HG03025 (cell line): ENCODE results near the gene PDXDC1.
"Not testable (repeated sequence)": the region's sequence is repeated elsewhere in the genome, so short reads cannot be mapped to it uniquely, and the experiment has no call there.

Experiments used
- ATAC-seq: cut with Tn5 transposase; IDR thresholded peaks from one replicate; pipeline ENCODE4 v1.9.1; 2021; ENCODE audit warnings: mild to moderate bottlenecking, moderate library complexity; ENCODE audit not compliant: unreplicated experiment, low FRiP score

Gene PDXDC1

DNA sequence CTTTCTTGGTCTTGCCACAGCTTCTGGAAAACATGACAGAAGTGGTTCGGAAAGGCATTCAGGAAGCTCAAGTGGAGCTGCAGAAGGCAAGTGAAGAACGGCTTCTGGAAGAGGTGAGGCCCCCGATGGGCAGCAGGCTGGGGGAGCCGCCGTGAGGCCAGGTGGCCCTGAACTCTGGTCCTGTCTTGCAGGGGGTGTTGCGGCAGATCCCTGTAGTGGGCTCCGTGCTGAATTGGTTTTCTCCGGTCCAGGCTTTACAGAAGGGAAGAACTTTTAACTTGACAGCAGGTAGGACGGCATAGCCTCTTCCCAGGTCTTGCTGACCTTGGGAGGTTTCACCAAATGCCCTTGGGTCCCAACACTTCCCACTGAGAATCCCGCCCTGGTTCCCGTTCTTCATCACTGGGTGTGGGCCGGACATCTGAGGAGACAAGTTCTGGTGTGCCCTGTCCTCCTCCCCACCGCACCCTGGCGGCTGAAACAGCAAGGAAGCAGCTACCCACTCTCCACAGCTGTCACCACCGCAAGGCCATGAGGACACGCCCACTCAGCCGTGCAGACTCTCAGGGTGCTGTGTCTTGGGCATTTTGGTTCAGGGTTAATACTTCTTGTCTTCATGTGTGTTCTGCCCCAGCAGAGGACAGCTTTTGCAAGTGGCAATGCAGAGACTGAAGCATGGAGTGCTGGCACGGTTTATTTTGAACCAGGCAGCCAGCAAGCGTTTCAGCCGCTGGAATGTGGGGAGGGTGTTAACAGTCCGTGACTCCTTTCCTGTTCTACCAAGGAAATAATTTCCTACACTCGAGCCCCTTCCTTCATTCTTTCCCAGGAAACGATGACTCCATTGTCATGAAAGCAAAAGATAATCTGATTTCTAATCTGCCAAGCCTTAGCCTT is 59.7 kb downstream of the PDXDC1 start:
- no peak for ATAC-seq

DNA sequence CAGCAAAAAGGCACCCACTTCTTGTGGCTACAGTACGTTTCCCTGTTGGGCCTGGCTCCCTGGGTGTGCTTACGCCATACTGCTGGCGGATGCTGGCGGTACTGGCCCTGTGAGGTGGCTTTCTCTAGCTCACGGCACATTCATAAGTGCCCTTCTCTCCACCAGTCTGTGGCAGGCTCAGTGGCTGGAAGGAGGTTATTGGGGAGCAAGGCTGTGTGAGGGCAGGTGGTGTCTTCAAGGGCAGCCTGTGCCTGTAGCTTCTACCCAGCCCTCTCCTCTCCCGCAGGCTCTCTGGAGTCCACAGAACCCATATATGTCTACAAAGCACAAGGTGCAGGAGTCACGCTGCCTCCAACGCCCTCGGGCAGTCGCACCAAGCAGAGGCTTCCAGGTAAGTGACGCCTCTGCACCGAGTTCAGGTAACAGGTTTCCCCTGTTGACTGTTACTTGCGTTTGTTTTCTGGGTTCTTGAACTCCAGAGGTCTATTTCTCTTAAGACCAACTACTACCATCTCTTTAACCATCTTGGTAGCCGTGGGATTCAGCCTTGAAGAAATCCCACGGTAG is 60.4 kb downstream of the PDXDC1 start:
- no peak for ATAC-seq

DNA sequence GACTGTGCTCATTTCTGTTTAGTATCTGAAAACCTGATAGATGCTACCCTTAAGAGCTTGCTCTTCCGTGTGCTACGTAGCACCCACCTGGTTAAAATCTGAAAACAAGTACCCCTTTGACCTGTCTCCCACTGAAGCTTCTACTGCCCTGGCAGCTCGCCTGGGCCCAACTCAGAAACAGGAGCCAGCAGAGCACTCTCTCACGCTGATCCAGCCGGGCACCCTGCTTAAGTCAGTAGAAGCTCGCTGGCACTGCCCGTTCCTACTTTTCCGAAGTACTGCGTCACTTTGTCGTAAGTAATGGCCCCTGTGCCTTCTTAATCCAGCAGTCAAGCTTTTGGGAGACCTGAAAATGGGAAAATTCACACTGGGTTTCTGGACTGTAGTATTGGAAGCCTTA is 62.2 kb downstream of the PDXDC1 start:
- ATAC-seq: no peak

DNA sequence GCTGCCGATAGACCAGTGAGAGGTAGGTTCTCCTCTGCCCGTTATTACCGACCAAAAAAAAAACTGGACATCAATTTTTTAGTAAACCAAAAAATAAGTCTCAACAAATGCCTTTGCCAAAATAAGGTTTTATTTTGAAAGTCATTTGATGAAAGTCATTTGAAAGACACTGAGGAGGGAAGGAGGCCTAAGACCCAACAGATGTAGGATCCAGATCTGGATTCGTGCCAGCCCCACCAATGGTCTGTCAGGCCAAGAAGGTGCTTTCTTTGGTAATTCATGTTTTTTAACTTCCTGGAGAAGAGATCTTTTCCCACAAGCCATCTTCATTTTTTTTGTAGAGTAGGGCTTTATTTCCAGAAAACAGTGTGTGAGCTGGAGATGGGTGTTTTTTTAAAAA is 62.9 kb downstream of the PDXDC1 start:
- no peak for ATAC-seq

DNA sequence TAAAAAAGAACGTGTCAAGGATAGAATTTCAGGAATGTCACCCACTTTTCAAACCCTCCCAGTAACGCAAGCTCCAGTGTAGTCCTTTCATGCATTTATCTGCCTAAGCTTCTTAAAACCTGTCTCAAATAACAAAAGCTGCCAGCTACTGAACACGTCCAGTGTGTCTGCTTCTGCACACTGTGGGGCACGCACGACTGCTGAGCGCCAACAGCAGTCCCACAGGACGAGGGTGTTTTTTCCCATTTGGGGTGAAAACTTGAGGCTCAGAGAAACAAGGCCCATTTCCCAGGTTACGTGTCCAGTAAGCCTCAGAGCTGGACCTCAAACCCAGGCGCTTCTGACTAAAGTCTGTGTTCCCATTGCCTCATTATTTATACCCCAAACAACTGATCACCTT is 63.9 kb downstream of the PDXDC1 start:
- ATAC-seq: no peak

DNA sequence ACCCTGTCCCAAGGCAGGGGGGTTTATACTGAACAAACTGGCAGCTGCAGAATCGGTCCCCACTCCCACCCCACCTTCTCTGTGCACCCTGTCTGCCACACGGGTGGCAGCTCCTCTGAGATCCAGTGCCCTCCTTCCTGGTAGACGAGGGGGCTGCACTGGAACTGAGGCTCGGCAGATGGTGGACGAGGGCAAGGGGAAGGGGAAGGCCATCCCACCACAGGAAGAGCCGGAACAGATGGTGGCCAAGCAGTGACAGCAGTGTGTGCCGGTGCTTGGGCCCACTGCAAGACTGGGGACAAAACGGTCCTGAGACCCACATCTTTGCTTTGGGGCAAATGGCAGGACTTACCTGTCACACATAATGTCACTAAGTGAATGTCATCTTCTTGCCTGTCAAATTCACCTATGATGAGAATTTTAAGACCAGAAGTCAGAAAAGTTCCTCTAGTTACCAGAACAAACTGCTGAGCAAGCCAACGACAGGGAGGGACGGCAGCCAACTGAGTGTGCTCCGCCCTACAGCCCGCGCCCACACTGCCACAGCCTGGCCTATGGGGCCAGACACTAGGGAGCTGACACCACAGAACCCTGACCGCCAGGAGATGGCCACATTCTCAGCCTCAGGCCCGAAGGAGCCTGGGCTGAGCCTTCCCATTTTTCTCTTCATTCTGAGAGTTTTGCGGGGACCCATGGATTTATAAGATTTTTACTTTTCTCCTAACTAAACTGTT is 66.6 kb downstream of the PDXDC1 start:
- ATAC-seq: no peak

DNA sequence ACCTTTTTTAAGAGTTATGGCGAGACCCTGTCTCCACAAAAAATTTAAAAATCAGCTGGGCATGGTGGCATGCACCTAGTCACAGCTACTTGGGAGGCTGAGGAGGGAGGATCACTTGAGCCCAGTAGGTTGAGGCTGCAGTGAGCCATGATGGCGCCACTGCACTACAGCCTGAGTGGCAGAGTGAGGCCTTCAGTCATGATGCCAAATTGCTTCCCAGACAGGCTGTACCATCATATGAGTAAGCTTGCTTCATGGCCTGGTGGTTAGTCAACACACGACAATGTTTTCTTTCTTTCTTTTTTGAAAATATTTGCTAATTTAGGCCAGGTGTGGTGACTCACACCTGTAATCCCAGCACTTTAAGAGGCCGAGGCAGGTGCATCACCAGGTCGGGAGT is 68.5 kb downstream of the PDXDC1 start:
- no peak for ATAC-seq

DNA sequence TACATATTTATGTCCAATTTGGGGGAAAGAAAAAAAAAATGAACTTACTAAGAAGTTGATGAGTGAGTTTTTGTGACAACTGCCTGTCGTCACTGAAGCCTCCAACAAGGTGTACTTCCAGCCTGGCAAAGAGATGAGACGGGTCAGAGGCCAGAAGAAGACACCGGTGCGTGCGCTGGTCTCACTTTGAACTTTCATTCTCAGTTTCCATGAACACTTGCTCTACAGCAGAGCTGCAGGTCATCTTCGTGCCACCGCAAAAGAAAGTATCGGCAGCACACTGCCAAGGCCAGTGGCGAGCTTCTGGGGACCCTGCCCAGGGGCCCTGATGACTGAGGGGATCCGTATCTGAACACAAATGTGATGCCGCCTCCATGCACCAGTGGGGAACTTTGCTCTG is 69.5 kb downstream of the PDXDC1 start:
- ATAC-seq: no peak

DNA sequence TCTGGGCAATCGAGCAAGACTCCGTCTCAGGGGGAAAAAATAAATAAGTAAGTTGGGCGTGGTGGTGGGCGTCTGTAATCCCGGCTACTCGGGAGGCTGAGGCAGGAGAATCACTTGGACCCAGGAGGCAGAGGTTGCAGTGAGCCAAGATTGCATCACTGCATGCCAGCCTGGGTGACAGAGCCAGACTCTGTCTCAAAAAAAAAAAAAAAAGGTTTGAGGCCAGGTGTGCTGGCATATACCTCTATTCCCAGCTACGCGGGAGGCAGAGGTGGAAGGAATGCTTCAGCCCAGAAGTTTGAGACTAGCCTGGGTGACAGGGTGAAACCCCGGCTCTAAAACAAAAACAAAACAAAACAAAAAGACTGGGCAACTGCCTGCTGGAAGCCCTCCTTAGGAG is 70.4 kb downstream of the PDXDC1 start:
- not testable (repeated sequence) for ATAC-seq

DNA sequence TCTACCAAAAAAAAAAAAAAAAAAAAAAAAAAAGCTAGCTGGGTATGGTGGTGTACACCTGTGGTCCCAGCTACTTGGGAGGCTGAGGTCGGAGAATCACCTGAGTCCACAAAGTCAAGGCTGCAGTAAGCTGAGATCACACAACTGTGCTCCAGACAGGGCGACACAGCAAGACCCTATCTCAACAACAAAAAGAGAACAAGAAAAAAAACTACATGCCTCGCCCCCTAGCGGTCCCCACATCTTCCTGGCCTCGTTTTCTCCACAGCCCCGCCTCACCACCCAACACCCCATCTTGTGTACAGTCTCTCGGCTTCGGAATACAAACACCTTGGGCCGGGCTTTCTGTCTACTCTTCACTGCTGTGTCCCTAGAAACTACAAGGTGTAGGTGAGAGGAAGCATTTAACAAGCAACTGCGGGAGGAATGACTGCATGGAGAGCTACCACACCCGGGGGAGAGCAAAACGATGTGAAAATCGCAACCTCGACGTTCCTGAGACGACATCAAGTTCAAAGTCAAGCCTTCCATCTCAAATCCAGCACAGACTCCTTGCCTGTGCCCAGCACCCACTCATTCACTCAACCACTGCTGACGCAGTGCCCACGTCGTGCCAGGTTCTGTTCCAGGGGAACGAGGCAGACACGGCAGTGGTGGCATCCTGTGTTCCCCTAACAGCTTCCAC is 72.0 kb downstream of the PDXDC1 start:
- no peak for ATAC-seq

DNA sequence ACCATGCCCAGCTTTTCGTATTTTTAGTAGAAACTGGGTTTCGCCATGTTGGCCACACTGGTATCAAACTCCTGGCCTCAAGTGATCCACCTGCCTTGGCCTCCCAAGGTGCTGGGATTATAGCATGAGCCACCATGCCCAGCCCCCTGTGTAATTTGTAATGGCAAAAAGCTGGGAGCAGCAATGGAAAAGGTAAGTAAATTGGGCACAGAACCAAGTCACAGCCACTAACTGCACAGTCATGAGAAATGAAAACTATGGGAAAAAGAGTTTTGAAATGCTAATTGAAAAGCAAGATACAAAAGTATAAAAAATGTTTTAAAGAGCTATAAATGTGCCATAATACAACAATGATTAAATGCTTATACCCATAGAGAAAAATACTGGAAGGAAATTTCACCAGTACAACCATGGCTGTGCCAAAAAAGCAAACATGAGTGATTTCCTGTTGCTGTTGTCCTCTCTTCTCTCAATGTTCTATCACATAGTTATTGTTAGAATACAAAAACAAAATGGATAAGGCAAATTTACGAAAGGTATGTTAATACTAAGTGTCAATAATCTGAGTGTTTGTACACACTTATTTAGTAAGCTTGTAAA is 74.9 kb downstream of the PDXDC1 start:
- ATAC-seq: no peak

DNA sequence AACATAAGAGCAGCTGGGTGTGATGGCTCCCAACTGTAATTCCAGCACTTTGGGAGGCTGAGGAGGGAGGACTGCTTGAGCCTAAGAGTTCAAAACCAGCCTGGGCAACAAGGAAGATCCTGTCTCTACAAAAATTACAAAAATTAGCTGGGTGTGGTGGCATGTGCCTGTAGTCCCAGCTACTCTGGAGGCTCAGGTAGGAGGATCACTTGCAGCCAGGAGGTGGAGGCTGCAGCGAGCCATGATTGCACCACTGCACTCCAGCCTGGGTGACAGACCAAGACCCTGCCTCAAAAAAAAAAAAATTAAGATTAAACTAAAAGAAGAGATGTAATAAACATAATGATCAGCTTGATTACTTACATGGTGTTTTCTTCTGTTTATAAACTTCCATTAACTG is 75.6 kb downstream of the PDXDC1 start:
- ATAC-seq: not testable (repeated sequence)

DNA sequence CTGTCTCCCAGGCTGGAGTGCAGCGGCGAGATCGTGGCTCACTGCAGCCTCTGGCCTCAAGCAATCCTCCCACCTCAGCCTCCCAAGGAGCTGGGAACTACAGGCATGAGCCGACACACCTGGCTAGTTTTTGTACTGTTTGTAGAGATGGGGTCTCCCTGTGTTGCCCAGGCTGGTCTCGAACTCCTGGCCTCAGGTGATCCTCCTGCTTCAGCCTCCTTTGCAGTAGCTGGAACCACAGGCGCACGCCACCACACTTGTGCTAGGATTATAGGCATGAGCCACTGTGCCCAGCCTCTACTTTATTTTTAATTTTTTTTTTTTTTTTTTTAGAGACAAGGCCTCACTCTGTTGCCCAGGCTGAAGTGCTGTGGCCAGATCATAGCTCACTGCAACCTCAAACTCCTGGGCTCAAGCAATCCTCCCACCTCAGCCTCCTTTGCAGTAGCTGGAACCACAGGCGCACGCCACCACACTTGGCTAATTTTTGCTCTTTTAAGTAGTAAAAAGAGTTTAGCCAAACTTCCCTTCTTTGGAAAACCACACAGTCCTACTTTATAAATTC is 76.6 kb downstream of the PDXDC1 start:
- no peak for ATAC-seq

DNA sequence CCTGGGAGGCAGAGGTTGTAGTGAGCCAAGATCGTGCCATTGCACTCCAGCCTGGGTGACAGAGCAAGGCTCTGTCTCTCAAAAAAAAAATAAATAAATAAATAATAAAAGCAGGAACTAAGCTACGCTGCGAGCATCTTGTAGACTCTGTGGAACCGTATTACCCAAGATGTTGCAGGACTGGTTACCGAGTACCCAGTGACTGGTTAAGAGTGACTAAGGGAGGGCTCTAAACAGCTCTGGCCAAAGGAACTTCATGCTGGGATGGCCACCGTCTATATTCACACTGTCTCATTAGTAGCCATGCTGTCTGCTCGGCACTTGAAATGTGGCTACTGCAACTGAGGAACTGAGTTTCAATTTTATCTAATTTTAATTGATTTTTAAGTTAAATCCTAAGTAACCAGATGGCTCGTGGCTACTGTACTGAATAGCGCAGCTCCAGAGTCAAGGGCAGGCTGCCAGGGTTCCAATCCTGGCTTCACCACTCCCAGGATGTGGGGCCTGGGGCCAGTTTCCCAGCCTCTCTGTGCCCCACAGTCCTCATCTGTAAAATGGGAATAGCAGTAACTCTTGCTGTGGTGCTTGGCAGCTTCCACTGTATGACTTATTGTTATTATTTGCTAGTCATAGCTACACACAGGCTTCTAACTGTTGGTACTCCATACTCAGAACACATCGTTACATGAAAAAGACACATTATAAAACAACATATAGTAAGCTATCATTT is 78.1 kb downstream of the PDXDC1 start:
- ATAC-seq: no peak

DNA sequence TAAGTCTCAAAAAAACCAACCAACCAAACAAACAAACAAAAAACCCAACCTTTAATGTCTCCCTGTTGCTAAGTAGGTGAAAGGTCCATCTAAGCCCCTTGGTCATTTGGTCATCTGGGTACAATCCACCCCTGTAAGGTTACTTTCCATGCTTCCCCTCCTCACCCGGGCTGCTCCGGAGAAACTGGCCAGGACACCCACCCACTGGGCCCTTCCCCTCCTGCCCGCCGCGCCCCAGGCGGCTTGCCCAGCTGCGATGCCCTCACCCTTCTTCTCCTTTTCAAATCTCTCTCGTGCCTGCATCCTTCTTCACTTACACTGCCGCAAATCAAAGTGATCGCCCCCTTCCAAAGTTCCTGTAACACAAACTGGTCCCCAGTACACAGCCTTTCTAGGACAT is 79.1 kb downstream of the PDXDC1 start:
- ATAC-seq: no peak

DNA sequence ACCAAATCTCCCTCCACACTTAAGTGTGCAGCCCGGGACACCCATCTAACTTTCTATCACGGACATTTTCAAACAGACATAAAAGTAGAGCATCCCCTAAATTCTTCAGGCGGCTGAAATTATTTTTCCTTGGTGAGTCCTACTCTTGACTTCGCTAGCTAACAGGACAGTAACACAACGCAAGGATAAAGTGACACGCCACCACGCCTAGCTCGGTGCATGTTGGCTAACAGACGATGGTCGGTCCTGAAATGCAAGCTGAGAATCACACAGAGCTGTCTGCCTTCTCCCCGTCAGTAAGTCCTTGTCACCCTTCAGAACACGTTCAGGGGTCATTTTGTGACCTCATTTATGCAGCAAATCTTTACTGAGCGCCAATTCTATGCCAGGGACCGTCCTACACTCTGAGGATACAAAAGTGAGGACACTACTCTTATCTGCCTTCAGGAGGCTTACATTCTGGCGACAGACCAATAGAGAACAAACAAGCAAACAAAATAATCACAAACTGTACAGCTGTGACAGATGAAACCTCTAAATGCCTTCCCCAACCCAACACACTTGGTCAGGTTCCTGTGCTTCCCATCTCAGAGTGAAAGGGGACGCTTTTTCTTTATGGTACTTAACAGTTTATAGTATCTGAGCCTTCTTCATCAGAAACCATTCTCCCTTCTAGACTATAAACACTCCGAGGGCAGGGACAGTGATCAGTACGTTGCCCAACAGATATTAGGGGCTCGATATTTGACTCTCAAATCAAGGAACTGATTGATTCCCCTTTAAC is 79.7 kb downstream of the PDXDC1 start:
- no peak for ATAC-seq

DNA sequence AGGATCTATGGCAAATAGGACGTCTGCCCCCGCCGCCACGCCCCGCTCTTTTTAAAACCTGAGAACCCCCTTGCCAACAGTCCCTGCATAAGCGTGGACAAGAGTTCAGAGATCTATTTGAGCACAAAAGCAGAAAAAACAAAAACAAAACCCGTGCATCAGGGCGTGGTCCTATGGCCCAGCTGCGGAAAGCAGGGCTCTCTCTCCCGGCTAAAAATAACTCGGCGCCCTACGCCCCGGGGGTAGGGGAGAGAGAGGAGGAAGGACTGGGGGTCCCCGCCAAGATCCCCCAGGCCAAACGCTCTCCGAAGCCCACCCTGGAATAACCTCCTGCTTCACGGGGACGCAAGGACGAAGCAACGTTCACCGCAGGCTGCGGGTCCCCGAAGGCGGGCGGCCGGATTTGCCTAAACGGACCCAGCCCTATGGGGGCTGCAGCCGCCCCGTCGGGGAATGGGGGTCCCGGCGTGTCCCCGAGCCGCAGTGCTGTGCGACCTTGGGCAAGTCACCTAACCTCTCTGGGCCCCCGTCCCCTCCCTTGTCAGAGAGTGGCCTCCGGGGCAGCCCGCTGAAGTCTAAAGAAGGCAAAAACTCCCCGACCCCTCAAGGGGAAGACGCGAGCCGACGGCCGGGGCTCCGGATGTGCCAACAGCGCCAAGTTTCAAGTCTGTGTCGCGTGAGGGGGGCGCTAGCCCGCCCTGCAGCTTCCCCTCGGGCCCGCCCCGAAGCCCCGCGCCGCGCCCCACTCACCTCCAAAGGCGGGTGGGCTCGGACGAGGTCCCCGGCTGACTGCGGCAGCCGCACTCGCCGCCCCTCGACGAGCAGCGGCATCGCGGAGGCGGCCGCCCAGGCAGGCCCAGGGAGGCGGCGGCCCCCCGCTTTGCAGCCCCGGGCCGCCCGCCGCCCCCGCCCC is 80.6 kb downstream of the PDXDC1 start:
- peak; percentile 50 for ATAC-seq
